Activated CD8-positive, alpha-beta T cell treated with anti-CD3 and anti-CD28 coated beads, Interleukin-2, amount 10 ng/mL, durations not matched to agents 7 days and 5 days (primary cell): Measurements from ENCODE around the gene AHNAK2. TPM values are rescaled to one million over a fixed set of nuclear protein-coding genes. Genes with fewer than 3 reads are reported as not detected.
"Not testable (repeated sequence)": the region's sequence is repeated elsewhere in the genome, so short reads cannot be mapped to it uniquely, and the experiment has no call there.

ENCODE experiments used
- ATAC-seq: fragments of 150-1000 bp; cut with Tn5 transposase; one replicate; pipeline ENCODE4 v1.10.0; 2021; ENCODE audit warnings: moderate library complexity
- CTCF ChIA-PET: fragments of 350-600 bp; sonication (Branson Sonifier 250); formaldehyde crosslinking; loops from one replicate; lab custom pipeline; 2021; ENCODE audit warnings: antibody characterized with exemption; lab: Charles Lee
- POLR2A ChIA-PET: fragments of 350-600 bp; sonication (Branson Sonifier 250); formaldehyde crosslinking; loops from one replicate; lab custom pipeline; 2021; ENCODE audit warnings: antibody characterized with exemption; lab: Charles Lee
- DNase-seq: peaks from one replicate; pipeline ENCODE4 v3.0.0-alpha.2; 2020
- H3K27ac Mint-ChIP-seq: one replicate; pipeline ENCODE4 v1.8.0; 2021; ENCODE audit warnings: mild to moderate bottlenecking, mixed read lengths
- H3K27me3 Mint-ChIP-seq: one replicate; pipeline ENCODE4 v1.8.0; 2021; ENCODE audit warnings: low read depth, mixed read lengths
- H3K36me3 Mint-ChIP-seq: one replicate; pipeline ENCODE4 v1.8.0; 2021; ENCODE audit warnings: low read depth, mixed read lengths
- H3K4me1 Mint-ChIP-seq: one replicate; pipeline ENCODE4 v1.8.0; 2021; ENCODE audit warnings: low read depth, mixed read lengths
- H3K4me3 Mint-ChIP-seq: one replicate; pipeline ENCODE4 v1.8.0; 2021; ENCODE audit warnings: mild to moderate bottlenecking, mixed read lengths
- H3K9me3 Mint-ChIP-seq: one replicate; pipeline ENCODE4 v1.8.0; 2022; ENCODE audit warnings: mixed read lengths; ENCODE audit not compliant: insufficient read depth
- total RNA-seq, 2 experiments: library from RNA; stranded (reverse); gene quantifications; one replicate each; pipeline ENCODE4 v1.2.3, GENCODE V29; 2021

The AHNAK2 gene
- total RNA-seq, 2 experiments from 2014 or later, result not detected

DNA sequence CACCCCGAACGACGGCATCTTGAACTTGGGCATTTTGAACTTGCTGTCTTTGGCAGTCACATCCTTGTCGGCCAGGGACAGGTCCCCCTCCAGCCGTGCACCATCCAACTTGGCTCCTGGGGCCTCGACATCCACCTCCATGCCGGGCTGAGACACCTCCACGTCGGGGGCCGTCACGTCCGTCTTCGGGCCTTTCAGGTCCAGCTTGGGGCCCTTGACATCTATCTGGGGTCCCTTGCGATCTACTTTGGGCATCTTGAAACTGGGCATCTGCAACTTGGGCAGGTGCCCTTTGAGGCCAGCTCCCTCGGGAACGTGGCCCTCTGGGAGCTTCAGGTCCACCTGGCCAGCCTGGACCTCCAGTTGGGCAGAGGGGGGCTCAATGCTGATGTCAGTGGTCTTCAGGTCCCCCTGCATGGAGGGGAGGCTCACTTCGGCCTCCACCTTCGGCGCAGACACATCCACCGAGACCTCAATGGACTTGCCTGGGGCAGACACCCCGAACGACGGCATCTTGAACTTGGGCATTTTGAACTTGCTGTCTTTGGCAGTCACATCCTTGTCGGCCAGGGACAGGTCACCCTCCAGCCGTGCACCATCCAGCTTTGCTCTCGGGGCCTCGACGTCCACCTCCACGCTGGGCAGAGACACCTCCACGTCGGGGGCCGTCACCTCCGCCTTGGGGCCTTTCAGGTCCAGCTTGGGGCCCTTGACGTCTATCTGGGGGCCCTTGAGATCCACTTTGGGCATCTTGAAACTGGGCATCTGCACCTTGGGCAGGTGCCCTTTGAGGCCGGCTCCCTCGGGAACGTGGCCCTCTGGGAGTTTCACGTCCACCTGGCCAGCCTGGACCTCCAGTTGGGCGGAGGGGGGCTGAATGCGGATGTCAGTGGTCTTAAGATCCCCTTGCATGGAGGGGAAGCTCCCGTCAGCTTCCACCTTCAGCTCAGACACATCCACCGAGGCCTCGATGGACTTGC lies 31.9 kb downstream of the AHNAK2 start:
- CTCF ChIA-PET, H3K9me3 Mint-ChIP-seq, H3K4me3 Mint-ChIP-seq, H3K4me1 Mint-ChIP-seq, H3K27me3 Mint-ChIP-seq, POLR2A ChIA-PET, H3K27ac Mint-ChIP-seq, DNase-seq, H3K36me3 Mint-ChIP-seq, ATAC-seq: not testable (repeated sequence)

DNA sequence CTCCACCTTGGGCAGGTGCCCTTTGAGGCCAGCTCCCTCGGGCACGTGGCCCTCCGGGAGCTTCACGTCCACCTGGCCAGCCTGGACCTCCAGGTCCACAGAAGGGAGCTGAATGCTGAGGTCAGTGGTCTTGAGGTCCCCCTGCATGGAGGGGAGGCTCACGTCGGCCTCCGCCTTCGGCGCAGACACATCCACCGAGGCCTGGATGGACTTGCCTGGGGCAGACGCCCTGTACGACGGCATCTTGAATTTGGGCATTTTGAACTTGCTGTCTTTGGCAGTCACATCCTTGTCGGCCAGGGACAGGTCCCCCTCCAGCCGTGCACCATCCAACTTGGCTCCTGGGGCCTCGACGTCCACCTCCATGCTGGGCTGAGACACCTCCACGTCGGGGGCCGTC lies 32.9 kb downstream of the AHNAK2 start:
- H3K27ac Mint-ChIP-seq, H3K4me3 Mint-ChIP-seq, ATAC-seq, H3K27me3 Mint-ChIP-seq, H3K9me3 Mint-ChIP-seq, POLR2A ChIA-PET, DNase-seq, H3K4me1 Mint-ChIP-seq, H3K36me3 Mint-ChIP-seq, CTCF ChIA-PET: not testable (repeated sequence)

DNA sequence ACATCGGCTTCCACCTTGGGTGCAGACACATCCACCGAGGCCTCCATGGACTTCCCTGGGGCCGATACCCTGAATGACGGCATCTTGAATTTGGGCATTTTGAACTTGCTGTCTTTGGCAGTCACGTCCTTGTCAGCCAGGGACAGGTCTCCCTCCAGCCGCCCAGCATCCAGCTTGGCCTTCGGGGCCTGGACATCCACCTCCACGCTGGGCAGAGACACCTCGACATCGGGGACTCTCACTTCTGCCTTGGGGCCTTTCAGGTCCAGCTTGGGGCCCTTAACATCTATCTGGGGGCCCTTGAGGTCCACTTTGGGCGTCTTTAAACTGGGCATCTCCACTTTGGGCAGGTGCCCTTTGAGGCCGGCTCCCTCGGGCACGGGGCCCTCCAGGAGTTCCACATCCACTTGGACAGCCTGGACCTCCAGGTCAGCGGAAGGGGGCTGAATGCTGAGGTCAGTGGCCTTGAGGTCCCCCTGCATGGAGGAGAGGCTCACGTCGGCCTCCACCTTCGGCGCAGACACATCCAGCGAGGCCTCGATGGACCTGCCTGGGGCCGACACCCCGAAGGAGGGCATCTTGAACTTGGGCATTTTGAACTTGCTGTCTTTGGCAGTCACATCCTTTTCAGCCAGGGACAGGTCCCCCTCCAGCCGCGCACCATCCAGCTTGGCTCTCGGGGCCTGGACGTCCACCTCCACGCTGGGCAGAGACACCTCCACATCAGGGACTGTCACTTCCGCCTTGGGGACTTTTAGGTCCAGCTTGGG lies 33.6 kb downstream of the AHNAK2 start:
- H3K4me1 Mint-ChIP-seq, DNase-seq, H3K27ac Mint-ChIP-seq, H3K9me3 Mint-ChIP-seq, H3K4me3 Mint-ChIP-seq, H3K27me3 Mint-ChIP-seq, CTCF ChIA-PET, POLR2A ChIA-PET, ATAC-seq, H3K36me3 Mint-ChIP-seq: not testable (repeated sequence)

DNA sequence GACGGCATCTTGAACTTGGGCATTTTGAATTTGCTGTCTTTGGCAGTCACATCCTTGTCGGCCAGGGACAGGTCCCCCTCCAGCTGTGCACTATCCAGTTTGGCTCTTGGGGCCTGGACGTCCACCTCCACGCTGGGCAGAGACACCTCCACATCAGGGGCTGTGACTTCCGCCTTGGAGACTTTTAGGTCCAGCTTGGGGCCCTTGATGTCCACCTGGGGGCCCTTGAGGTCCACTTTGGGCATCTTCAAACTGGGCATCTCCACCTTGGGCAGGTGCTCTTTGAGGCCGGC lies 34.2 kb downstream of the AHNAK2 start:
- H3K4me3 Mint-ChIP-seq, H3K27ac Mint-ChIP-seq, H3K9me3 Mint-ChIP-seq, CTCF ChIA-PET, H3K27me3 Mint-ChIP-seq, ATAC-seq, H3K4me1 Mint-ChIP-seq, H3K36me3 Mint-ChIP-seq, DNase-seq, POLR2A ChIA-PET: not testable (repeated sequence)

DNA sequence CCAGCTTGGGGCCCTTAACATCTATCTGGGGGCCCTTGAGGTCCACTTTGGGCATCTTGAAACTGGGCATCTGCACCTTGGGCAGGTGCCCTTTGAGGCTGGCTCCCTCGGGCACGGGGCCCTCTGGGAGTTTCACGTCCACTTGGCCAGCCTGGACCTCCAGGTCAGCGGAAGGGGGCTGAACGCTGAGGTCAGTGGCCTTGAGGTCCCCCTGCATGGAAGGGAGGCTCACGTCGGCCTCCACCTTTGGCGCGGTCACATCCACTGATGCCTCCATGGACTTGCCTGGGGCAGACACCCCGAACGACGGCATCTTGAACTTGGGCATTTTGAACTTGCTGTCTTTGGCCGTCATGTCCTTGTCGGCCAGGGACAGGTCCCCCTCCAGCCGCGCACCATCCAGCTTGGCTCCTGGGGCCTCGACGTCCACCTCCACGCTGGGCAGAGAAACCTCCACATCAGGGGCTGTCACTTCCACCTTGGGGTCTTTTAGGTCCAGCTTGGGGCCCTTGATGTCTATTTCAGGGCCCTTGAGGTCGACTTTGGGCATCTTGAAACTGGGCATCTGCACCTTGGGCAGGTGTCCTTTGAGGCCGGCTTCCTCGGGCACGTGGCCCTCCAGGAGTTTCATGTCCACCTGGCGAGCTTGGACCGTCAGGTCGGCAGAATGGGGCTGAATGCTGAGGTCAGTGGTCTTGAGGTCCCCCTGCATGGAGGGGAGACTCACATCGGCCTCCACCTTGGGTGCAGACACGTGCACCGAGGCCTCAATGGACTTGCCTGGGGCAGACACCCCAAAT lies 34.8 kb downstream of the AHNAK2 start:
- H3K36me3 Mint-ChIP-seq, H3K4me1 Mint-ChIP-seq, H3K9me3 Mint-ChIP-seq, ATAC-seq, DNase-seq, H3K27me3 Mint-ChIP-seq, H3K27ac Mint-ChIP-seq, POLR2A ChIA-PET, H3K4me3 Mint-ChIP-seq, CTCF ChIA-PET: not testable (repeated sequence)

DNA sequence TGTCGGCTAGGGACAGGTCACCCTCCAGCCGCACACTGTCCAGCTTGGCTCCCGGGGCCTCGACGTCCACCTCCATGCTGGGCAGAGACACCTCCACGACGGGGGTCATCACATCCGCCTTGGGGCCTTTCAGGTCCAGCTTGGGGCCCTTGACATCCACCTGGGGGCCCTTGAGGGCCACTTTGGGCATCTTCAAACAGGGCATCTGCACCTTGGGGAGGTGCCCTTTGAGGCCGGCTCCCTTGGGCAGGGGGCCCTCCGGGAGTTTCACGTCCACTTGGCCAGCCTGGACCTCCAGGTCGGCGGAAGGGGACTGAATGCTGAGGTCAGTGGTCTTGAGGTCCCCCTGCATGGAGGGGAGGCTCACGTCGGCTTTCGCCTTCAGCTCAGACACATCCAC lies 35.6 kb downstream of the AHNAK2 start:
- H3K27me3 Mint-ChIP-seq, result peaks cover 15% of the 10 kb centered on the region
- H3K9me3 Mint-ChIP-seq, result no peaks in the 10 kb centered on the region
- ATAC-seq (no peak), DNase-seq (no peak)
- POLR2A ChIA-PET, result no interaction called here
- H3K4me1 Mint-ChIP-seq, result no peaks in the 10 kb centered on the region
- H3K4me3 Mint-ChIP-seq, result no peak overlapping the region
- CTCF ChIA-PET, result no interaction called here
- no peak overlapping the region for H3K27ac Mint-ChIP-seq
- no peaks in the 10 kb centered on the region for H3K36me3 Mint-ChIP-seq

DNA sequence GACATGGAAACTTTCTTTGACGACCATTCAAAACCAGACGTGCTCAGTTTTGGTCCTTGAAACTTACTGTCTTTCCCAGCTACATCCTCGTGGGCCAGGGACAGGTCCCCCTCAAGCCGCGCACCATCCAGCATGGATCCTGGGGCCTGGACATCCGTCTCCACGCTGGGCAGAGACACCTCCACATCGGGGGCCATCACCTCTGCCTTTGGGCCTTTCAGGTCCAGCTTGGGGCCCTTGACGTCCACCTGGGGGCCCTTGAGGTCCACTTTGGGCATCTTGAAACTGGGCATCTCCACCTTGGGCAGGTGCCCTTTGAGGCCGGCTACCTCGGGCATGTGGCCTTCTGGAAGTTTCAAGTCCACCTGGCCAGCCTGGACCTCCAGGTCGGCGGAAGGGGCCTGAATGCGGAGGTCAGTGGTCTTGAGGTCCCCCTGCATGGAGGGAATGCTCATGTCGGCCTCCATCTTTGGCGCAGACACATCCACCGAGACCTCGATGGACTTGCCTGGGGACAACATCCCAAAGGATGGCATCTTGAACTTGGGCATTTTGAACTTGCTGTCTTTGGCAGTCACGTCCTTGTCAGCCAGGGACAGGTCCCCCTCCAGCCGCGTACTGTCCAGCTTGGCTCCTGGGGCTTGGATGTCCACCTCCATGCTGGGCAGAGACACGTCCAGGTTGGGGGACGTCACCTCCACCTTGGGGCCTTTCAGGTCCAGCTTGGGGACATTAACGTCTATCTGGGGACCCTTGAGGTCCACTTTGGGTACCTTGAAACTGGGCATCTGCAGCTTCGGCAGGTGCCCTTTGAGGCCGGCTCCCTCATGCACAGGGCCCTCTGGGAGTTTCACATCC lies 36.4 kb downstream of the AHNAK2 start:
- Mint-ChIP-seq H3K36me3 (no peaks in the 10 kb centered on the region), H3K27ac (no peak overlapping the region), H3K9me3 (no peaks in the 10 kb centered on the region), H3K4me3 (no peak overlapping the region), H3K27me3 (peaks cover 20% of the 10 kb centered on the region), H3K4me1 (no peaks in the 10 kb centered on the region)
- CTCF ChIA-PET, result no interaction called here
- ATAC-seq (no peak), DNase-seq (no peak)
- POLR2A ChIA-PET, result interaction anchor here (0.5 kb wide), 1 partner anchor 177 kb away, joined by 3 read pairs; no protein-coding TSS in a partner anchor

DNA sequence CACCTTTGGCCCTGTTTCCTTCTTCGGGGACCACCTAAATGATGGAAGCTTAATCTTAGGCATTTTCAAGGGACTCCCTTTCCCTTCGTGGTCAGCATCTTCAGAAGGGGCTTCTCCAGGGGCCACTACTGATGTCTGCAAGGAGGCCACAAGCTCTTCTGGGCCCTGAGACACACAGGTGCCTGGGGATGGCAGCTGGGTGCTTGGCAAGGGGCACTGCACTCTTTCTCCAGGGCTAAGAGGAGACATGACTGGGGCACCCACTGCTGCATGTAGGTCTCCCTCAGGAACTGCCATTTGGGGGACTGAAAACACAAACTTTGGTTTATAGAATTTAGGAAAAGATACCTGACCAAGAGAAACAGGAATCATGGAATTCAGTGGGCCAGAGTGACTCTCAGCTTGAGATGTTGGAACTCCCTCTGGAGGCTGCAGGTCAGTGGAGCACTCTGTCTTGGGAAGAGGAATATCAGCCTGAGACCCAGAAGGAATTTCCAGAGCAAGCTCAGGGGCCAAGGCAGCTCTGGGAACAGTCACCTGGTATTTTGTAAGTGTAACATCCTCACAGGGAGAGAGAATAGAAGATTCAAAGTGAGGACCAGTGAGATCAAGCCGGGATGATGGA lies 37.5 kb downstream of the AHNAK2 start:
- H3K4me3 Mint-ChIP-seq, result no peak overlapping the region
- POLR2A ChIA-PET, result no interaction called here
- H3K27ac Mint-ChIP-seq, result no peak overlapping the region
- H3K36me3 Mint-ChIP-seq, result no peaks in the 10 kb centered on the region
- ATAC-seq, result no peak
- H3K27me3 Mint-ChIP-seq, result peaks cover 23% of the 10 kb centered on the region
- no peaks in the 10 kb centered on the region for H3K9me3 Mint-ChIP-seq
- no peaks in the 10 kb centered on the region for H3K4me1 Mint-ChIP-seq
- CTCF ChIA-PET, result no interaction called here
- DNase-seq, result no peak

DNA sequence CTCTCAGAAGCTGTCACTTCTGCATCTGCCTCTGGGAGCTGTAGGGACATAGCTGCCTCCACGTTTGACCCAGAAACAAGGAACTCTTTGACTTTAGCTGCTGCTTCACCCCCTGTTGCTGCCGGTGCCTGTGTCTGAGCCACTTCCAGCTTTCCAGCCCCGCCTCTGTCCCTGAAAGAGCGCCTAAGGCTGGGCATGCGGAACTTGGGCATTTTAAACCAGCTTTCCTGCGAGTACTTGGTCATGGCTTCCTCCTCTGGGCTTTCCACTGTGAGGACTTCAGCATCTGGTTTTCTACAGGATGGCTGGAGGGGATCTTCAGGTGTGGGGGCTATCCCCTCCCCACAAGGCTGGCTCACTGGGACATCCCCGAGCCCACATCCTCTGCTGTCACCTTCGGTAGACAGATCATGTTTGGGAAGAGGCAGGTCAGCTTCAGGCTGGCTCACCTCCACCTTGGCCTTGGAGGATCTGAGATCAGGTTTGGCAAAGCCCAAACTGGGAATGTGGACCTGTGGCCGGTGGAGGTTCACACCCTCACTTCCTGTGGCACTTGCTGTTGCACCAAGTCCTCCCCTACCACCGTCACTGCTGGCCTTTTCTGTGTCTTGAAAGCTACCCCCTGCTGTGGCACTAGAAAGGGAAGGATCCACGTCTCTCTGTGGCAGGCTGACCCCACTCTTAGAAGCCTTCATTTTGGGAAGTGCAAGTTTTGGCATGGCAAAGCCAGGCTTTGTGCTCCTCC lies 38.3 kb downstream of the AHNAK2 start:
- peaks cover 29% of the 10 kb centered on the region for H3K27me3 Mint-ChIP-seq
- no peaks in the 10 kb centered on the region for H3K36me3 Mint-ChIP-seq
- no peak for ATAC-seq
- no peak overlapping the region for H3K27ac Mint-ChIP-seq
- CTCF ChIA-PET, result interaction anchor here (1.0 kb wide), 1 partner anchor 106 kb away, joined by 3 read pairs; no protein-coding TSS in a partner anchor
- H3K4me1 Mint-ChIP-seq, result no peaks in the 10 kb centered on the region
- H3K4me3 Mint-ChIP-seq, result no peak overlapping the region
- no peaks in the 10 kb centered on the region for H3K9me3 Mint-ChIP-seq
- POLR2A ChIA-PET, result no interaction called here
- no peak for DNase-seq

DNA sequence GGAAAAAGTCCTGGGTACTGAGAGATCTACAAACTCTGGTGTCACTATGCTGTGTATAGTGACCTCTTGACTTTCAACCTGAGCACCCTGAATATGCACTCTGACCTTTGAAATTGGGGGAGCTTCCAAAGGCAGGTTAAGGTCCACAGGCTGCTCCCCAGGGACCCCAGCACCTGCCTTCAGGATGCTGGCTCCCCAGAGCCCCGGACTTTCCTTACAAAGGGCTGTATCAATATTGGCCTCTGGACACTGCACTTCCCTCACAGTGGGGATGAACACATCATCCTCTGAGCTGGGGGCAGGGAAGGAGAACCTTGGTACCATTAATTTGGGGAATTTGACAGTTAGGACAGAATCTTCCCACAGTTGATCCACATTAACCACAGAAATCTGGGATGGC lies 39.2 kb downstream of the AHNAK2 start:
- Mint-ChIP-seq H3K4me1 (no peaks in the 10 kb centered on the region), H3K9me3 (no peaks in the 10 kb centered on the region), H3K4me3 (no peak overlapping the region), H3K36me3 (no peaks in the 10 kb centered on the region), H3K27me3 (peaks cover 36% of the 10 kb centered on the region), H3K27ac (no peak overlapping the region)
- DNase-seq, result no peak
- ChIA-PET CTCF (interaction anchor here (1.0 kb wide), 1 partner anchor 107 kb away, joined by 3 read pairs; no protein-coding TSS in a partner anchor), POLR2A (no interaction called here)
- no peak for ATAC-seq
